Measurements from ENCODE around the gene CYGB.

CYGB gene

DNA sequence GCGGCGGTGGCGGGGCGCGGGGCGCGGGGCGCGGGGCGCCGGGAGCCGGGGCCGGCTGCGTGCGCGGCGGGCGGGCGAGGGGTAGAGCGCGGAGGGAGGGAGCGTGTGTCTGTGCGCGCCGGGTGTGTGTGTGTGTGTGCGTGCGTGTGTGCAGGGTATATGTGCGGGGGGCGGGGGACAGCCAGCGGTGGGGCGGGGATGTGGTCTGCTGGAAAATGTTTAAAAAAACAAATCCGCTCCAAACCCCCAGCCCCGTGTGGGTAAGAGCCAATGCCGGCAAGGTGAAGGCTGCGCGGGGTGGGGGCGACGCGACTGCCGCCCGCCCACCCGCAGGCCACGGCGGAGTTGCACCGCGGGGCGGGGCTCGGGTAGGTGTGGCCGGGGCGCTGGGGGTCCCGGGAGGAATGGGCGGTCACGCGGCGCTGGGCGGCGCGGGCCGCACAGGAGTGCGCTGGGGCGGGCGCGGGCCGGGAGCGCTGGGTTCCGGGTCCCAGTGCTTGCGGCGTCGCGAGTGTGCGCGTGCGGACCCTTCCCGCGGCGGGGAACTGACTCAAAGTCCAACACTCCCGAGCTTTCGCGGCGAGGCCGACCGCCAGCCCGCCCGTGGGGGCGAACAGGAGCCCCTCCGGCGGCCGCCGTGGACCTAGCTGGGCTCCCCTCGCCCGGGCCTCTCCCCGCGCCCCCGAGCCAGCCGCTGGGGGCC lies at the start of gene CYGB:
Gene CYGB, minus strand, starts transcription at position 132 of the 703 bp plus-strand sequence. CDS start 167 bp downstream, outside the sequence.
- no peak for DNase-seq (ENCODE audit: low spot score)

- no peak for DNase-seq (ENCODE audit: low spot score)
These were observed 49.4 kb upstream of the CYGB start for GRCh38 chr17:76586741-76587487.

DNA sequence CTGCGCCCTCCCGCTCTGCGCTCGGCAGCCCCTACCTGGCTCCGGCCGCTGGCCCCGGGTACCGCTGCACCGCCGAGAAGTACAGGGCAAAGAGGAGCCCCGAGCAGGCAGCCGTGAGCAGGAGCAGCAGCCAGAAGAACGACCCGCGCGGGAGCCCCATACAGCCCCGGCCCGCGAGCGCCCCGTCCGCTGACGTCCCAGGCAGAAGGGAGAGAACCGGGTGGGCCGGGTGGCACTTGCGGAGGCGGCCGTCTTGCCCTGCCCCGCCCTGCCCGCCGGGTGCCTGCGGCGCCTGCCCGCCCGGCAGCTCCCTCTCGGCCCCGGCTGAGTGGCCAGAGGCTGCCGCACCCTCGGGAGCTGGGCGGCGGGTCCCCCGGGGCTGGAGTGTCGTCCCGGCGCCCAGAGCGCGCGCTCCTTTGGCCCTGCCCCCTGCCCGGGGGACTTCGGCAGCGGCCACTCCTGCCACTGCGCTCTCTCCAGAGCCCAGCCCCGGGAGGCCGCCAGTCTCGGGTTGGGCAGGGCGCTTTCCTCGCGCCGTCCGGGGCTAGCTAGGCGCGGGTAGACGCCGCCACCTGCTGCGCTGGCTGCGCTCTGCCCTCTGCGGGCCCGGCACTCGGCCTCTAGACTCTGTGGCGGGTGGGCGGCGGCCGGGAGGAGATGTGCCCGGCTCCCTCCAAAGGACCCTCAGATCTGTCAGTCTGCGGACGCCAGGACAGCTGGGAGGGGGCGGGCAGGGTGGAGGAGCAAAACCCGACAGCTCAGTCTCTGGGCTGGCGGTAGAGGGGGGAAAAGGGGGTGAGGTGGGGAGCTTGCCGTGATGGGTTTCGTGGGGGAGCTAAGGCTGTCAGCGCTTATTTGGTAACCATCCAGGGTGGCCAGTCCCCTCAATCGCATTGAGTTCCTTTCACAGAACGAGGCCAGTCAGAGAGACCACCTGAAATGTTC lies 48.4 kb upstream of the CYGB start, which contains the start of gene ST6GALNAC2:
Gene ST6GALNAC2, minus strand, starts transcription at position 212 of the 945 bp plus-strand sequence. Its CDS starts 52 bp downstream, at position 160.
- DNase-seq (ENCODE audit: low spot score), result no peak

DNA sequence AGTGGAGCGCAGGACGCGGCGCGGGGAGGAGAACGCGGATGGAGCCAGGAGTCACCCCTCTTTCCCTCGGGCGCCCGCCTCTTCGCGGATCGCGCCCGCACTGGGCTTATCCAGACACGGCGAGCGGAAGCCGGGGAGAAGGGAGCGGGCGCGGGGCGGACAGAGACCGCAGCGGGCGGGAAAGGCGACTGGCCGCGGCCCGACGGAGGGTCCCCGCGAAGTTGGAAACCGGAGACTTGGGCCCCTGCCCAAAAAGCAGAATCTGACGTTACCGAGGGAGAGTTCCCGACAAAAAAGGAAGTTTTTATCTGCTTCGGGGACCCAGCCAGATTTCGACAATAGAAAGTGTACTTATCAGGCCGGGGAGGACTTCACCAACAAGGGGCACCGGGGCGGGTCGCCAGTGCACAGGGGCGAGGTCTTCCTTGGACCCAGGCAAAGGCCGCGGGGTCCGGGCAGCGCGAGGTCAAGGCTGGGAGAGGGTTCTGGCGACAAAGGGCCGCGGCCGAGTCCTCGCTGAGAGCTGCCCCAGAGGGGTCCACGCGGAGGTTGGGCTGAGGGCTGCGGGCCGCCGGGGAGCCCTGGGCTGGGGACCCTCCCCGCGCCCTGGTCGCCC lies 47.6 kb upstream of the CYGB start:
- DNase-seq (ENCODE audit: low spot score), result no peak

DNA sequence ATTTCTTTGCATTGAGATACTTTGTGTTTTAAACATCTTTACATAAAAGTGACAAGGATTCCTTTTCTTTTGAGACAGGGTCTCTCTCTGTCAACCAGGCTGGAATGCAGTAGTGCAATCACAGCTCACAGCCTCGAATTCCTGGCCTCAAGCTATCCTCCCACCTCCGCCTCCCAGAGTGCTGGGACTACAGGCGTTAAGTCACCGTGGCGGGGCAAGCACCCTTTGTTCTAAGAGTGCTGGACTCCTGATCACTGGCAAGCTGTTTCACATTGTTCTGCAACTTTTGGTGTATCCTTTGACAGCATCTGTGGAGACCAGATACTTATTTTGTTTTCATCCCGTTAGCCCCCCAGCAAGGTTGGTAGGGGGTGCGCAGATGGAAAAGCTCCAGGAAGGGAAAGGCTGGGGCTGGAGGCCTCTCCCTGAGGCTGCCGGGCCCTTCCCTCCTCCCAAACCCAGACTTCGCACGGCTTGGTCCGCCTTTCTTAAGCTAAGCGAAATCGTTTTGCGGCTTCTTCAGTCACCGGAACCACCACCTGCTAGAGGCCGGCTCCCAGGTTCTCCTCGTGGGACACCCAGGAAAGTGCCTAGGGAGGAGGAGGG lies 47.0 kb upstream of the CYGB start:
- no peak for DNase-seq (ENCODE audit: low spot score)

DNA sequence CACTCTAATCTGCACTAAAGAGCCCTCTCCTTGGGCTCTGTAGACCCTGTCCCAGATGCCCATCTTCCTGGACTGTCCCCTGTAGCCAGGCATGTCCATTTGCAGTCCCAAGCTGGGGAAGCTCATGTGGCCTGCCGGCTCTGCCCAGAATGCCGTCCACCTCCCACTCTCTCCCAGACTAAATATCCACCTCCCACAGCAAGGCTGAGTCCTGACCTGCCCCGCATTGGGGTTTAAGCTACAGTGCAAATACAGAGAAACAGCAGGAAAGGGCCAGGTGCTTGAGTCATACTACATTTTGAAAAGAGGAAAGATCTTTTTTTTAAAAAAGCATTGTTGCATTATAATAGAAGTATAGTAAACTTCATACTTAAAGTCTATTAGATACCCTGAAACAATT lies 45.2 kb upstream of the CYGB start:
- DNase-seq (ENCODE audit: low spot score), result no peak

- no peak for DNase-seq (ENCODE audit: low spot score)
These were observed 44.0 kb upstream of the CYGB start for GRCh38 chr17:76581515-76581914.

GRCh38 chr17:76579281-76579680 lies 41.8 kb upstream of the CYGB start:
- no peak for DNase-seq (ENCODE audit: low spot score)

- no peak for DNase-seq (ENCODE audit: low spot score)
These were observed 40.9 kb upstream of the CYGB start for GRCh38 chr17:76578376-76578775.

DNA sequence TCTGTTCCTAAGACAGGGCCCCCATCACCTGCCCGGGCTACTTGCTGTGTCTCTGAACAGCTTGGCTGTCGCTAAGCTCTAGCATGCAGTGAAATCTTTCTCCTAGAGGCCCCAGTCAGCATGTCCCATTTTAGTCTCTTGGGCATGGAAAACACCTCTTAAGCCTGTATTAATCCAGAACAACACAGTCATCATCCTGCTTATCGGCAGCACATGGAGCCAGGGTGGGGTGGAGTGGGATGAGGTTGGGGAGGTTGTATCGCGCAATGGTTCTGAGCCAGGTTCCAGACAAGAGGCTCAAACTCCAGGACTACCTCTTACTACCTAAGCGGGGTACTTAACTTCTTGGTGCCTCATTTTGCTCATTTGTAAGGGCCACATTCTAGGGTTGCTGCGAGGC lies 40.4 kb upstream of the CYGB start:
- DNase-seq (ENCODE audit: low spot score), result no peak

- no peak for DNase-seq (ENCODE audit: low spot score)
These were observed 38.7 kb upstream of the CYGB start for GRCh38 chr17:76576189-76576588.

DNA sequence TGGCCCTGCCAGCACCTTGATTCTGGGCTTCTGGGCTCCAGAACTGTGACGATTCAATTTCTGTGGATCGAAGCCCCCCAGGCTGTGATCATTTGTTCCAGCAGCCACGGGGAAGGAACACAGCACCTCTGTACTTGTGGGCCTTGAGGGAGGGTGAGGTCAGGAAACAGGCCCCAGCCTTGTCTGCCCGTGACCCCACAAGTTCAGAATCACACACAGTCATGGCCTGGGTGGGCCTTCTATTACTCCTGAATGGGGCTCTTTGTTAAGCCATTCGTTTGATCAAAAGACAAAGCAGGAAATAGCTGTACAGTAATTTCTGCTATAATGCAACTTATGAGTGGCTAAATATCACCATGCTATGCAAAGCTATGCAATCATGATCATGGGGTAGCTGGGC lies 38.1 kb upstream of the CYGB start:
- DNase-seq (ENCODE audit: low spot score), result no peak

DNA sequence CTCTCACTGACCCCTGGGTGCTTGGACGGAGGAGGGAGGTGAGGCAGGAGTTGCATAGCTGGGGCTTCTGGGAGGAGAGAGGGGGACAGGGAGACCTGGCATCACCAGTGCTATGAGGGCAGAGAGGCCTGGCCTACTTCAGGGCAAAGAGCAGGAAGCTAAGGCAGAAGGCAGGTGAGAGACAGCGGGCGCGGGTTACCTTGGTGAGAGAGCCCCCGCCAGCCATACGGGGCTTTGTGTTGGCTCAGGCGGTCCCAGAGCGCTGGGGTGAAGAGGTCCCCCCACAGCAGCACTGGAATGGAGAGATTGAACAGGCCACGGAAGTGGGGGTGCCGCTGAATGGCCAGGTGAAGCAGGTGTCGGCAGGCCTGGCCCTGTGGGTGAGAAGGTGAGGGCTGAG lies 36.7 kb upstream of the CYGB start:
- no peak for DNase-seq (ENCODE audit: low spot score)

GRCh38 chr17:76573096-76573495 lies 35.6 kb upstream of the CYGB start:
- no peak for DNase-seq (ENCODE audit: low spot score)

DNA sequence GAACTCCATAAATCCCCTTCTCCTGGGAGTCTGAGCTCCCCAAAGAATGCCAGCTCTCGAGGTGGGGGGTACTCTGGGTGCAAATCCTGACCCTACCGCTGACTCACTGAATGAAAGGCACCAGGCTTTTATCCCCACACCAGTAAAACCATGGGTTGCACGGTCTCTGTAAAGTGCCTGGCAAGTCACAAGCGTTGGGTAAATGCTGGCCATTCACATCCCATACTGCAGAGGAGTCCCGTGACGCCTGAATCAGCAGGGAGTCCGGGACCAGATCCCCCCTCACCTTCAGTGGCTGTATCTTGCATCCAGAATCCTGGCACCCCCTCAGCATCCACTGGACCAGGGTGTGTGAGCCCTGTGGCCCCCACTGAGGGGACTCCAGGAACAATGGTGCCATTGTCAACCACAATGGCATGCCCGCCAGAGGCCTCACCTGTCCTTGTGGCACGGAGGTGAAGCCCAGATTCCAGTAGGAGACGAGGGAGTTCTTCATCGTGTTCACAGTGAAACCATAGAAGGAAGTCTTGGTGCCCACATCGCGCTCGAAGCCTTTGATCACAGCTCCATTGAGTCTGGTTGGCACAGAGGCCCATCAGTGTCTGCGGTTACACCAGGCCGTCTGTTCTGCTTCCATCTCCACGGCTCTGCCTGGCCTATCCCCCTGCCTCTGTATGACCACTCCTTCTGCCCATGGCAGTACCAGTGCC lies 34.8 kb upstream of the CYGB start:
- no peak for DNase-seq (ENCODE audit: low spot score)

DNA sequence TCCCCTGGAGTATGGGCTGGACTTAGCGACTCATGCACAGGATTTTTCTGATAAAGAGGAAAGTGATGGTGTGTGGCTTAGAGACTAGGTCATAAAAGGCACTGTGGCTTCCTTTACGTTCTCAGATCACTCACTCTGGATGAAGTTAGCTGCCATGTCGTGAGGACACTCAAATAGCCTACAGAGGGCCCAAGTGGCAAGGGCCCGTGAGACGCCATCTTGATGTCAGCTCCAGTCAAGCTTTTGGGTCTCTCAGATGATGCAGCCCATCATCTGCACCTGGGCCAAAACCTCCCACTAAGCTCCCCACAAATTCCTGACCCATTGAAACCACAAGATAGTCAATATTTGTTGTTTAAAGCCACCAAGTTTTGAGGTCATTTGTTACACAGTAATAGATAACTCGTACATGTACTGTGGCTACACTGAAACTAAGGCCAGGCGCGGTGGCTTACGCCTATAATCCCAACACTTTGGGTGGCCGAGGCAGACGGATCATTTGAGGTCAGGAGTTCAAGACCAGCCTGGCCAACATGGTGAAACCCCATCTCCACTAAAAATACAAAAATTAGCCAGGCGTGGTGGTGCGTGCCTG lies 33.5 kb upstream of the CYGB start:
- DNase-seq (ENCODE audit: low spot score), result no peak

GRCh38 chr17:76570457-76570856 lies 32.9 kb upstream of the CYGB start:
- DNase-seq (ENCODE audit: low spot score), result no peak

DNA sequence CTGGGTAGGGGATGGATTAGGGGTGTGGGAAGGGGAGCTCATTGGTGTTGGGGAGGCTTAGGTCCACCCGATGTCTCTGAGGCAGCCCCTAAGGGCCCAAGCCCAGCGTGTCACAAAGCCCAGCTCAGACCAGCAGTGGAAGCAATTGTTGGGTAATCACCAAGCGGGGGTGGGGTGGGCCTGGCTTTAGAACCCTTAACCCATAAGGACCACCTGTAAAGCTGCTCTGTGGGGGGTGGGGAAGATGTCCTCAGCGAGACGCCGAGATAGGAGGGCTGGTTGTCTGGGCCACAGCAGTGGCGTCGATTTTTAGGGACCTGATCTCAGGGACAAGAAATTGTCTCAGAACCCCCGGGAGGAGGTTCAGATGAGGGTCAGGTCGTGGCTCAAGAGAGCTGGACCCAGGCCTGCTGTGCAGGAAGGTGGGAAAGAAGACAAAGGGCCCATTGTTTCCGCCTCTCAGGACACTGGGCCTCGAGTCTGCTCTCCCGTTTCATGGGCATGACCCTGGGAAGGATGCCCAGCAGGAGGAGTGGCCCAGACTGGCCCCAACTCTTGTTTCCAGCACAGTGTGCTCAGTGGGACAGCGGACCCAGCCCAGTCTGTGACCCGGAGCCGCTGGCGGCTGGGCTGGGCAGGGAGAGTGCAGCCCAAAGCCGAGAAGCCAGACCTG lies 32.2 kb upstream of the CYGB start:
- DNase-seq (ENCODE audit: low spot score), result no peak

DNA sequence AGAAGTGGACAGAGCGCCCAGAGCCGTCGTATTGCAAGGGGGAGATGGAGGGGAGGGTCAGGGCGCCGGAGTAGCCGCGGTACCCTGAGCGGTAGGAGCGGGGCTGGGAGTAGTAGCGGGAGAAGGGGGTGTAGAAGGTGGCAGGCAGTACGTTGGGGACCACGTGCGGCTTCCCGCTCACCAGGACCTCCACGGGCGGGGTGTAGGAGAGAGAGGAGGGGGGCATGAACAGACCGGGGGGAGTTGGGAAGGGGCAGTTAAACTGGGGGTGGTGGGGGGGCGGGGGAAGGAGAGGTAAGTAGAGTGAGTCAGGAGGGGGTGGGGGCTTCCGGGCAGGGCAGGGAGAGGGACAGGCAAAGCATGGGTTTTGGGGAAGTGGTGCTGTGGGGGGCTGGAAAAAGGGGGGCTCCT lies 31.3 kb upstream of the CYGB start:
- no peak for DNase-seq (ENCODE audit: low spot score)

Data from hematopoietic multipotent progenitor cell treated with erythropoietin and hydrocortisone succinate and interleukin-3 and kit ligand, for 17 days (in vitro differentiated cells).